Peyer's patch (tissue), 4 donors: ENCODE data around the gene DYRK4. TPM values are rescaled to one million over a fixed set of nuclear protein-coding genes. Genes with fewer than 3 reads are reported as not detected.

Experiments
- DNase-seq, 3 donors: peaks; one replicate each; pipeline ENCODE4 v3.0.0-alpha.2; 2017 to 2019
- H3K27ac ChIP-seq, 4 donors: fragments of 200-600 bp; sonication (generic); one replicate each; pipeline ENCODE4 v1.5.1; 2016 to 2019
- H3K27me3 ChIP-seq, 2 donors: fragments of 200-600 bp; sonication (generic); one replicate each; pipeline ENCODE4 v1.5.1; 2019
- H3K36me3 ChIP-seq, 3 donors: fragments of 200-600 bp; sonication (generic); one replicate each; pipeline ENCODE4 v1.5.1; 2016 to 2019
- H3K4me1 ChIP-seq, 4 donors: fragments of 200-600 bp; sonication (generic); one replicate each; pipeline ENCODE4 v1.5.1; 2016 to 2019
- H3K4me3 ChIP-seq, 4 donors: fragments of 200-600 bp; sonication (generic); 1 replicate in 3 of 4; 2 replicates in 1 of 4; pipeline ENCODE4 v1.5.1; 2016 to 2019; ENCODE audit warnings: mild to moderate bottlenecking in 1 of 4
- H3K9me3 ChIP-seq, 4 donors: fragments of 200-600 bp; sonication (generic); one replicate each; pipeline ENCODE4 v1.5.1; 2016 to 2019; ENCODE audit warnings: mild to moderate bottlenecking in 1 of 4
- POLR2A ChIP-seq, 2 donors: fragments of 450-650 bp; IDR thresholded peaks; one replicate each; pipeline ENCODE4 v1.5.1; 2017; ENCODE audit warnings: antibody characterized with exemption in 2 of 2, mild to moderate bottlenecking in 2 of 2, moderate library complexity in 2 of 2
- total RNA-seq, 4 donors: library from RNA; depleted of rRNA; stranded (reverse); fragments of >200 nt; gene quantifications; one replicate each; pipeline ENCODE4 v1.1.0, GENCODE V29; 2016
- TF ChIP-seq, protein P1 (sequence below), 6 experiments: fragments of 450-650 bp in 4 of 6; fragments of 200-600 bp in 2 of 6; sonication (generic) in 1 of 6; IDR thresholded peaks; one replicate each; pipeline ENCODE4 v1.5.1; 2017 to 2019; ENCODE audit warnings: antibody characterized with exemption in 6 of 6, mild to moderate bottlenecking in 3 of 6, moderate library complexity in 1 of 6

Gene DYRK4
- total RNA-seq, 4 donors from 2014 or later = 13.1 to 71.0 (median 27.4) TPM

DNA sequence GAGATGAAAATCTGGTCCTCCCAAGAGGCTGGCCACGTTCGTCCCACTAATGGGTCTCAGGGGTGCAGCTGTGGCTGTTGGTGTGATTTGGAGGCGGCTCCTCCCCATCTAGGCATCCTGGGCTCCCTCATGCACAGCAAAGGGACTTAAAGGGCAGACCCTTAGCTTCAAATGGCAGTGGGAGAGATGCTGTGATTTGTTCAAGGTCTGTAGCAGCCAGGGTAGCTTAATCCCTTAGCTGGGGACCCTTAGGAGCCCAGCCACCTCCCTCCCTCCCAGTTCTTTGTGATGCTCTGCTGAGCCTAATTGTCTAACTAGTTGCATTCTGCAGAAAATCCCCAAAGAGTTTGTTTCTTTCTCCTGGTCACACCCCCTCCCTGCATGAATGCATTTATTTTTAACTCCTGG, 18.3 kb downstream of the DYRK4 start:
- H3K4me3 ChIP-seq = no peak overlapping the region
- TF ChIP-seq POLR2A (IDR thresholded peaks at IDR 0.05) = no peak
- no peak overlapping the region for H3K27ac ChIP-seq
- no peaks in the 10 kb centered on the region for H3K9me3 ChIP-seq
- no peaks in the 10 kb centered on the region for H3K4me1 ChIP-seq
- no peaks in the 10 kb centered on the region for H3K27me3 ChIP-seq
- no peak for DNase-seq
- H3K36me3 ChIP-seq = no peaks in the 10 kb centered on the region

DNA sequence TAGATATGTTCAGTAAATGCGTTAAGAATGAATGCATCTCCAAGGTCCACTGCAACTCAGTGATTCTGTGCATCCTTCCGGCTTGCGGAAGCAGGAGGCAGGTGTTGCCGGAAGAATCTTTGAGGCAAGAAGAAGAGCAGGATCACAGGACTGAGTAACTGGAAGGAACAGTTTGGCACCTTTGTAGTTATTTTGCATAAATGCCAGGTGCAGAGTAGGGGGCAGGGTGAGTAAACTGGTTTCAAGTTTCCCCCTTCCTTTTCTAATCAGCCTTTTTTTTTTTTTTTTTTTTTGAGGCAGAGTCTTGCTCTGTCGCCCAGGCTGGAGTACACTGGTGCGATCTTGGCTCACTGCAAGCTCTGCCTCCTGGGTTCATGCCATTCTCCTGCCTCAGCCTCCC, 22.3 kb downstream of the DYRK4 start:
- H3K36me3 ChIP-seq = no peaks in the 10 kb centered on the region
- no peak overlapping the region for H3K4me3 ChIP-seq
- no peaks in the 10 kb centered on the region for H3K27me3 ChIP-seq
- no peaks in the 10 kb centered on the region for H3K9me3 ChIP-seq
- no peaks in the 10 kb centered on the region for H3K4me1 ChIP-seq
- no peak for TF ChIP-seq POLR2A (IDR thresholded peaks at IDR 0.05)
- TF ChIP-seq, protein P1, sequence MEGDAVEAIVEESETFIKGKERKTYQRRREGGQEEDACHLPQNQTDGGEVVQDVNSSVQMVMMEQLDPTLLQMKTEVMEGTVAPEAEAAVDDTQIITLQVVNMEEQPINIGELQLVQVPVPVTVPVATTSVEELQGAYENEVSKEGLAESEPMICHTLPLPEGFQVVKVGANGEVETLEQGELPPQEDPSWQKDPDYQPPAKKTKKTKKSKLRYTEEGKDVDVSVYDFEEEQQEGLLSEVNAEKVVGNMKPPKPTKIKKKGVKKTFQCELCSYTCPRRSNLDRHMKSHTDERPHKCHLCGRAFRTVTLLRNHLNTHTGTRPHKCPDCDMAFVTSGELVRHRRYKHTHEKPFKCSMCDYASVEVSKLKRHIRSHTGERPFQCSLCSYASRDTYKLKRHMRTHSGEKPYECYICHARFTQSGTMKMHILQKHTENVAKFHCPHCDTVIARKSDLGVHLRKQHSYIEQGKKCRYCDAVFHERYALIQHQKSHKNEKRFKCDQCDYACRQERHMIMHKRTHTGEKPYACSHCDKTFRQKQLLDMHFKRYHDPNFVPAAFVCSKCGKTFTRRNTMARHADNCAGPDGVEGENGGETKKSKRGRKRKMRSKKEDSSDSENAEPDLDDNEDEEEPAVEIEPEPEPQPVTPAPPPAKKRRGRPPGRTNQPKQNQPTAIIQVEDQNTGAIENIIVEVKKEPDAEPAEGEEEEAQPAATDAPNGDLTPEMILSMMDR (IDR thresholded peaks at IDR 0.05) = no peak
- no peak overlapping the region for H3K27ac ChIP-seq
- peak in 2 of 3 donors; percentile 22 to 48 for DNase-seq

DNA sequence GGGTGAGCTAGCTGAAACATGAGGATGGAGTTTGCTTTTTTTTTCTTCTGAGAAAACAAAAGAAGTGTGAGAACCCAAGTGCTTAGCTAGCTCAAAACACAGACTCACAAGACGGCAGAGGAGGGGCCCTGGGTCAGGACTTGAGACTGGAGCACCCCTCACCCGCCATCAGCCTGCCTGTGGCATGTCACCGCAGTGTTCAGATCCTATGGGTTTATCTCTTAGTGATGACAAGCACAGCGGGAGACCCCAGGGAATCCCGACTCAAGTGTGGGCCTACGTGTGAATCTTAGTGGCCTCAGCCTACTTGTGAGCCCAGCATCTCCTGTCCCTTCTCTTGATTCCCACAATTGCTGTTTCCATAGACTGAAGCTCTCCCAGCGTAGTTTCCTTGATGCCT, 22.9 kb downstream of the DYRK4 start:
- Histone ChIP-seq H3K4me1 (no peaks in the 10 kb centered on the region), H3K27ac (no peak overlapping the region), H3K4me3 (no peak overlapping the region), H3K36me3 (no peaks in the 10 kb centered on the region), H3K9me3 (no peaks in the 10 kb centered on the region), H3K27me3 (no peaks in the 10 kb centered on the region)
- TF ChIP-seq, protein P1 (IDR thresholded peaks at IDR 0.05) = no peak
- no peak for TF ChIP-seq POLR2A (IDR thresholded peaks at IDR 0.05)
- no peak for DNase-seq

GRCh38 chr12:4586500-4586899, 24.5 kb downstream of the DYRK4 start:
- no peaks in the 10 kb centered on the region for H3K9me3 ChIP-seq
- H3K36me3 ChIP-seq = no peaks in the 10 kb centered on the region
- no peaks in the 10 kb centered on the region for H3K4me1 ChIP-seq
- no peak overlapping the region for H3K4me3 ChIP-seq
- no peaks in the 10 kb centered on the region for H3K27me3 ChIP-seq
- no peak for TF ChIP-seq POLR2A (IDR thresholded peaks at IDR 0.05)
- TF ChIP-seq, protein P1 (IDR thresholded peaks at IDR 0.05) = no peak
- no peak for DNase-seq
- H3K27ac ChIP-seq = no peak overlapping the region

DNA sequence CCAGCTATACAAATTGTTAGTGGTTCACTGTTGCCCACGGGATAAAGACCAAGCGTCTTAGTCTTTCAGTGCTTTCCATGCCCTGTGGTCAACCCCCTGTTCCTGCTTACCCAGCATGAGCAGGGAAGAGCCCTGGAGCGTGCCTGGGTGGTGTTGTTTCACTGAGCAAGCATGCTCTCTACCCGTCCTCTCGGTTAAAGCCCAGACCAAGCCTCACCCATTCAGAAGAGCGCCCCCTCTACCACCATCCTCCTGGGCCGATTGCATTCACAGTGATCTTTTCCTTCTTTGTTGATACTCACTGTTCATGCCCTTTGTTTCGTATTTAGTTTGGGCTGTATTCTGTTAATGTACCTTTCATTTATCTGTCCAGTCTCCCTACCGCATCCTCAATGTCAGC, 25.1 kb downstream of the DYRK4 start:
- TF ChIP-seq, protein P1 (IDR thresholded peaks at IDR 0.05) = no peak
- no peak for TF ChIP-seq POLR2A (IDR thresholded peaks at IDR 0.05)
- Histone ChIP-seq H3K9me3 (no peaks in the 10 kb centered on the region), H3K4me3 (no peak overlapping the region), H3K36me3 (no peaks in the 10 kb centered on the region), H3K27me3 (no peaks in the 10 kb centered on the region), H3K27ac (no peak overlapping the region), H3K4me1 (no peaks in the 10 kb centered on the region)
- DNase-seq = no peak

DNA sequence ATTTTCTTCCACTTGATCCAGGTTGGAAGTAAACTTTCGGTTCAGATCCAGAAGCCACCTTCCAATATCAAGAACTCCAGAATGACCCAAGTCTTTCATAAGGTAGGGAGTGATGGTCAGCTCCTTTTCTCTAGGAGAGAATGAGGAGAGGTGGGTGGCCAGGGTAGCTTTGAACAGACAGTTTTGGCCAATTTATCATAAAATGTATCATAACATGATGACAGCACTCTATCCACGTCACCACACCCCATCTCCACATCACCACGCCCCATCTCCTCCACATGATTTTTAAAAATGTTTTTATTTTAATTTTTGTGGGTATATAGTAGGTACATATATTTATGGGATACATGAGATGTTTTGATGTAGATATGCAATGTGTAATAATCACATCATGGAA, 26.9 kb downstream of the DYRK4 start:
- no peaks in the 10 kb centered on the region for H3K9me3 ChIP-seq
- H3K27ac ChIP-seq = no peak overlapping the region
- no peaks in the 10 kb centered on the region for H3K4me1 ChIP-seq
- no peaks in the 10 kb centered on the region for H3K36me3 ChIP-seq
- H3K27me3 ChIP-seq = no peaks in the 10 kb centered on the region
- no peak for DNase-seq
- no peak overlapping the region for H3K4me3 ChIP-seq
- no peak for TF ChIP-seq POLR2A (IDR thresholded peaks at IDR 0.05)
- TF ChIP-seq, protein P1 (IDR thresholded peaks at IDR 0.05) = no peak
